ENCODE data around the gene SH3TC2. TPM values are rescaled to one million over a fixed set of nuclear protein-coding genes. Genes with fewer than 3 reads are reported as not detected.

The SH3TC2 gene
- total and polyA plus RNA-seq, 7 experiments from 2014 or later = 0.08 to 0.59 TPM; not detected in 5

DNA sequence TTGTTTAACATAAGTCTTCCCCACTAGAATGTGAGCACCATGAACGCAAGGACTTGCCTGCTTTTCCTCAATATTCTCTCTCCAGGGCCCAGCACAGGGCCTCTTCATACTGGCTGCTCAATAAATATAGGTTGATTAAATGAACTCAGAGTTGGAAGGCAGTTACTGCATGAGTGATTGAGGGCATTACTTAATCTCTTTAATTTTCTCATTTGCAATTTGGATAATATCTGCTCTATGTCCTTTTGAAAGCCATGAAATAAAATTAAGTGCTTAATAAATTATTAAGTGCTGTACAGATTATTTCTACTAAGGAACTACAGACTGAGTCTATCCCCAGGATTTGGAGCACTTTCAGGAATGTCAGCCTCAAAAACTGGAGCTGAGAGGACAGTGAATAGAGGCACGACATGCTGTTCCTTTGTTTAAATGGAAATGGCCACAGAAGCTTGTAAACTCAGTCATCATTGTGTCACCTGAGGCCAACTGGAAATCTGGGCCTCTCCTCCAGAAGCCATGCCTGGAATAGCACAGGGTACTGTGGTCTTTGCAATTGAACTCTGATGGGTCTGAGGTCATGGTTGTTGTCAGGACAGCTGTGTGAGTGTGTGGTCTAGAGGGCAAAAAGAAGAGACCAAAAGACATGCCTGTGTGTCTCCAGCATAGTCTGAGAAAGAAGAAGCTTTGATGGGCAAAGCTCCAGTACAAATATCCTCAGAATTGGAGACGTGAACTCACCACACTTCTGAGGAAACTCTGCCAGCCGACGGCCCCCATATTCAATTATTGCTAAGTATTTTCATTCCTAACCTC is 86.1 kb downstream of the SH3TC2 start:
- H3K4me1 ChIP-seq (ENCODE audit: control insufficient read depth in 2 of 2, insufficient read depth in 2 of 2, low read length in 2 of 2) = no peaks in the 10 kb centered on the region
- no peaks in the 10 kb centered on the region for H3K9me3 ChIP-seq (ENCODE audit: control insufficient read depth in 2 of 3, low read length in 3 of 3)
- CTCF ChIA-PET = no interaction called here
- POLR2A ChIA-PET = interaction anchor here (0.6 kb wide), 1 partner anchor 63 kb away, joined by 3 read pairs; no protein-coding TSS in a partner anchor
- Mint-ChIP-seq H3K4me3 (no peak overlapping the region), H3K9me3 (no peaks in the 10 kb centered on the region), H3K27ac (no peak overlapping the region), H3K27me3 (peaks cover 5 to 29% (median 18%) of the 10 kb centered on the region in 5 donors), H3K36me3 (no peaks in the 10 kb centered on the region), H3K4me1 (no peaks in the 10 kb centered on the region)
- intact Hi-C loops (cut with micrococcal nuclease) = no loop called here
- H3K36me3 ChIP-seq (ENCODE audit: control insufficient read depth in 2 of 3, insufficient read depth in 3 of 3, low read length in 3 of 3) = no peaks in the 10 kb centered on the region
- DNase-seq = no peak
- H3K4me3 ChIP-seq (ENCODE audit: low read length) = no peak overlapping the region
- no peak for ATAC-seq
- H3K27ac ChIP-seq (ENCODE audit: low read depth, low read length) = no peak overlapping the region
- H3K27me3 ChIP-seq (ENCODE audit: control insufficient read depth in 2 of 2, insufficient read depth in 2 of 2, low read length in 2 of 2) = no peaks in the 10 kb centered on the region

DNA sequence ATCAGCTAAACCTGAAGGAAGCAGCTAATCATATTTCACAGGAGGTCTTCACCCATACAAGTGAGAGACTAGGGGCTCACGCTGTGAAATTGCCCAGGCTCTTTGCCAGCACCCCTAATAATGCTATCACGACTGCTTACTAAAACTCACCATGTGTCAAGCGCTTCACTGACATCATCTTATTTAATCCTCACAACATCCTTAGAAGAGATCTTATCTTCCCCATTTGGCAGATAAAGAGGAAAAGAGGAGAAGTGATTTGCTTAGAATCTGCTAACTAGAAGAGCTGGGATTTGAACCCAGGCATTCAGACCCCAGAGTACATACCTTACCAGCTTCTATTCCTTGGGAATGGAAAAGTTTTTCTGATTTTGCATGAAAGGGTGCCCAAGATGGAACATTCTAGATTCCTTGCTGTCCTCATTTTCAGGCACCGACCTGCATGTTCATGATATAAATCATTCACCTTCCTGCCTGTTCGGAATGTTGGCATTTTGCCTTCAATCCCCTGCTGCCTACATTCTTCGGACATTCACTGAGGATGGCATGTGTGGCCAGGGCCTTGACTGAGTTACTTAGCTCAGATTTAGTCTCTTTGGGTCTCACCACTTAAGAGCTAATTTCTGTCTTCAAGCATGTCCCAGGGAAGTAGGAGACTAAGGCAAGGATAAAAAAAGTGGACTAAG is 88.1 kb downstream of the SH3TC2 start:
- Histone ChIP-seq H3K36me3 (ENCODE audit: control insufficient read depth in 2 of 3, insufficient read depth in 3 of 3, low read length in 3 of 3) (no peaks in the 10 kb centered on the region), H3K4me3 (ENCODE audit: low read length) (no peak overlapping the region), H3K27me3 (ENCODE audit: control insufficient read depth in 2 of 2, insufficient read depth in 2 of 2, low read length in 2 of 2) (no peaks in the 10 kb centered on the region), H3K9me3 (ENCODE audit: control insufficient read depth in 2 of 3, low read length in 3 of 3) (no peaks in the 10 kb centered on the region), H3K27ac (ENCODE audit: low read depth, low read length) (no peak overlapping the region), H3K4me1 (ENCODE audit: control insufficient read depth in 2 of 2, insufficient read depth in 2 of 2, low read length in 2 of 2) (no peaks in the 10 kb centered on the region)
- POLR2A ChIA-PET = interaction anchor here (0.8 kb wide), 1 partner anchor 140 kb away, joined by 3 read pairs; no protein-coding TSS in a partner anchor
- DNase-seq (no peak), ATAC-seq (no peak)
- Mint-ChIP-seq H3K27ac (no peak overlapping the region), H3K4me3 (no peak overlapping the region), H3K36me3 (no peaks in the 10 kb centered on the region), H3K27me3 (peaks cover 0 to 27% (median 17%) of the 10 kb centered on the region in 5 donors), H3K4me1 (no peaks in the 10 kb centered on the region), H3K9me3 (no peaks in the 10 kb centered on the region)
- intact Hi-C loops (cut with micrococcal nuclease) = no loop called here
- CTCF ChIA-PET = interaction anchor here (0.6 kb wide), 1 partner anchor 1080 kb away, joined by 3 read pairs; no protein-coding TSS in a partner anchor

DNA sequence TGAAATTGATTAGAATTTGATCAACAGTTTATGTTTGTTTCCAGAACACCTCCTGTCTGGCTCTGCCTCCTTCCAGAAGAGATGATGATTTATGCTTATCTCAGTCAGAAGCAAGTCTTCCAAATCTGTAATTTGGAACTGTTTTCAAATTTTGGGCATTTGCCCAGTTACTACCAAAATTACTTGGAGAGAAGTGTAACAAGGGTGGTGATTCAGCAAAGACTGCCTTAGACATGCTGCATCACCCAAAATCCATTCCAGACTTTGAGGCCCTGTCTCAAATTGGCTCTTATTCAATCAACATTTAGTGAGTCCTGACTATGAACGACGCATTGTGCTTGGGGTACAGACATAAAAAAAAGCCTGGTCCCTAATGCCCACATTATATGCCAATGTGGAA is 89.4 kb downstream of the SH3TC2 start:
- ChIA-PET CTCF (no interaction called here), POLR2A (no interaction called here)
- Mint-ChIP-seq H3K4me1 (no peaks in the 10 kb centered on the region), H3K27ac (peak overlapping the region in 1 of 9 donors; percentile 3), H3K27me3 (peaks cover 0 to 21% (median 13%) of the 10 kb centered on the region in 5 donors), H3K36me3 (no peaks in the 10 kb centered on the region), H3K4me3 (no peak overlapping the region), H3K9me3 (no peaks in the 10 kb centered on the region)
- Histone ChIP-seq H3K9me3 (ENCODE audit: control insufficient read depth in 2 of 3, low read length in 3 of 3) (no peaks in the 10 kb centered on the region), H3K4me3 (ENCODE audit: low read length) (no peak overlapping the region), H3K27ac (ENCODE audit: low read depth, low read length) (no peak overlapping the region), H3K27me3 (ENCODE audit: control insufficient read depth in 2 of 2, insufficient read depth in 2 of 2, low read length in 2 of 2) (no peaks in the 10 kb centered on the region), H3K36me3 (ENCODE audit: control insufficient read depth in 2 of 3, insufficient read depth in 3 of 3, low read length in 3 of 3) (no peaks in the 10 kb centered on the region), H3K4me1 (ENCODE audit: control insufficient read depth in 2 of 2, insufficient read depth in 2 of 2, low read length in 2 of 2) (no peaks in the 10 kb centered on the region)
- ATAC-seq (no peak), DNase-seq (no peak)
- intact Hi-C loops (cut with micrococcal nuclease) = no loop called here

- Mint-ChIP-seq H3K4me1 (no peaks in the 10 kb centered on the region), H3K4me3 (no peak overlapping the region), H3K9me3 (no peaks in the 10 kb centered on the region), H3K27ac (no peak overlapping the region), H3K36me3 (no peaks in the 10 kb centered on the region), H3K27me3 (peaks cover 0 to 20% (median 13%) of the 10 kb centered on the region in 5 donors)
- Histone ChIP-seq H3K4me1 (ENCODE audit: control insufficient read depth in 2 of 2, insufficient read depth in 2 of 2, low read length in 2 of 2) (no peaks in the 10 kb centered on the region), H3K9me3 (ENCODE audit: control insufficient read depth in 2 of 3, low read length in 3 of 3) (no peaks in the 10 kb centered on the region), H3K4me3 (ENCODE audit: low read length) (no peak overlapping the region), H3K36me3 (ENCODE audit: control insufficient read depth in 2 of 3, insufficient read depth in 3 of 3, low read length in 3 of 3) (no peaks in the 10 kb centered on the region), H3K27ac (ENCODE audit: low read depth, low read length) (no peak overlapping the region), H3K27me3 (ENCODE audit: control insufficient read depth in 2 of 2, insufficient read depth in 2 of 2, low read length in 2 of 2) (no peaks in the 10 kb centered on the region)
- DNase-seq = no peak
- POLR2A ChIA-PET = no interaction called here
- intact Hi-C loops (cut with micrococcal nuclease) = no loop called here
- CTCF ChIA-PET = no interaction called here
- ATAC-seq = no peak
Measured at GRCh38 chr5:148972974-148973374, 89.9 kb downstream of the SH3TC2 start.

GRCh38 chr5:148972396-148972795 is 90.5 kb downstream of the SH3TC2 start:
- H3K4me1 Mint-ChIP-seq = no peaks in the 10 kb centered on the region
- Histone ChIP-seq H3K4me3 (ENCODE audit: low read length) (no peak overlapping the region), H3K27ac (ENCODE audit: low read depth, low read length) (no peak overlapping the region), H3K9me3 (ENCODE audit: control insufficient read depth in 2 of 3, low read length in 3 of 3) (no peaks in the 10 kb centered on the region), H3K36me3 (ENCODE audit: control insufficient read depth in 2 of 3, insufficient read depth in 3 of 3, low read length in 3 of 3) (no peaks in the 10 kb centered on the region), H3K27me3 (ENCODE audit: control insufficient read depth in 2 of 2, insufficient read depth in 2 of 2, low read length in 2 of 2) (no peaks in the 10 kb centered on the region), H3K4me1 (ENCODE audit: control insufficient read depth in 2 of 2, insufficient read depth in 2 of 2, low read length in 2 of 2) (no peaks in the 10 kb centered on the region)
- H3K36me3 Mint-ChIP-seq = no peaks in the 10 kb centered on the region
- ChIA-PET POLR2A (no interaction called here), CTCF (no interaction called here)
- H3K9me3 Mint-ChIP-seq = no peaks in the 10 kb centered on the region
- no peak overlapping the region for H3K27ac Mint-ChIP-seq
- H3K4me3 Mint-ChIP-seq = no peak overlapping the region
- ATAC-seq (no peak), DNase-seq (no peak)
- intact Hi-C loops (cut with micrococcal nuclease) = no loop called here
- H3K27me3 Mint-ChIP-seq = peaks cover 0 to 20% (median 13%) of the 10 kb centered on the region in 5 donors

DNA sequence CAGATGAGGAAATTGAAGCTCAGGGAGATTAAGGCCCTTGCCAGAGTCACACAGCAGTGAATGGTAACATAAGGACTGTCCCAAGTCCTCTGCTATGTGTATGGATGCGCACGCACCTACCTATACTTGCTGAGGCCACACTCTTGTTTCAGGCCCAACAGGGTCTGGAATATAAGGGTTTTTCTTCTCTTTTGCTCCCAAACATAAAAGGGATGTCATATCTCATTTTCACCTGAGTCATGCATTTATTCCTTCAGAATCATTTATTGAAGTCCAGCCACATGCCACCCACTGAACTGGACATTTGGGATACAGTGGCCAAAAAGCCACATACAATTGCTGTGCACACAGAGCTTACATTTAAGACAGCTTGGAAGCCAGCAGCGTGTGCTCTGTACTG is 92.0 kb downstream of the SH3TC2 start:
- DNase-seq (no peak), ATAC-seq (no peak)
- Mint-ChIP-seq H3K4me1 (no peaks in the 10 kb centered on the region), H3K27ac (no peak overlapping the region), H3K9me3 (no peaks in the 10 kb centered on the region), H3K27me3 (peaks cover 0 to 20% (median 17%) of the 10 kb centered on the region in 5 donors), H3K4me3 (no peak overlapping the region), H3K36me3 (no peaks in the 10 kb centered on the region)
- intact Hi-C loops (cut with micrococcal nuclease) = no loop called here
- ChIA-PET POLR2A (no interaction called here), CTCF (no interaction called here)
- H3K36me3 ChIP-seq (ENCODE audit: control insufficient read depth in 2 of 3, insufficient read depth in 3 of 3, low read length in 3 of 3) = no peaks in the 10 kb centered on the region
- H3K27ac ChIP-seq (ENCODE audit: low read depth, low read length) = no peak overlapping the region
- H3K4me1 ChIP-seq (ENCODE audit: control insufficient read depth in 2 of 2, insufficient read depth in 2 of 2, low read length in 2 of 2) = no peaks in the 10 kb centered on the region
- H3K9me3 ChIP-seq (ENCODE audit: control insufficient read depth in 2 of 3, low read length in 3 of 3) = no peaks in the 10 kb centered on the region
- no peak overlapping the region for H3K4me3 ChIP-seq (ENCODE audit: low read length)
- H3K27me3 ChIP-seq (ENCODE audit: control insufficient read depth in 2 of 2, insufficient read depth in 2 of 2, low read length in 2 of 2) = no peaks in the 10 kb centered on the region
